GM12878 (cell line): ENCODE results near the gene RASL11A. TPM values are rescaled to one million over a fixed set of nuclear protein-coding genes. Genes with fewer than 3 reads are reported as not detected.

ENCODE experiments used
- ATAC-seq: fragments of 200-7000 bp; cut with Tn5 transposase; 3 replicates; pipeline ENCODE4 v1.9.1; 2020; ENCODE audit warnings: mild to moderate bottlenecking, moderate library complexity
- BruUV-seq: library from RNA; stranded (reverse); fragments of 400-500 nt; replicated peaks from 2 replicates; lab custom pipeline; 2021; lab: Mats Ljungman, UMichigan
- CTCF ChIA-PET: fragments of 300-600 bp; sonication (Branson Sonifier 250); formaldehyde crosslinking; extraction: SDS; loops from one replicate; lab custom pipeline; 2021; ENCODE audit warnings: inconsistent platforms; lab: Yijun Ruan, JAX
- POLR2A ChIA-PET: fragments of 350-600 bp; formaldehyde crosslinking; extraction: SDS; loops from one replicate; lab custom pipeline; 2021; ENCODE audit warnings: inconsistent platforms; lab: Charles Lee
- RAD21 ChIA-PET: fragments of 300-600 bp; sonication (Branson Sonifier 250); formaldehyde crosslinking; loops from one replicate; lab custom pipeline; 2023; ENCODE audit warnings: antibody characterized with exemption; ENCODE audit not compliant: unreplicated experiment; lab: Charles Lee
- SMC1A ChIA-PET: fragments of 300-600 bp; sonication (Branson Sonifier 250); formaldehyde crosslinking; loops from one replicate; lab custom pipeline; 2023; ENCODE audit not compliant: unreplicated experiment, uncharacterized antibody; lab: Charles Lee
- DNase-seq: peaks from one replicate; pipeline ENCODE4 v3.0.0-alpha.2; 2011; ENCODE audit warnings: low read depth, low spot score
- FAIRE-seq: peaks from 3 replicates; lab custom pipeline; 2011; peaks lifted over from hg19 to GRCh38; lab: Jason Lieb, UNC
- H2AFZ ChIP-seq: 2 replicates; pipeline ENCODE4 v1.6.0; 2011; ENCODE audit warnings: low read depth, low read length, control low read depth; ENCODE audit not compliant: control insufficient read depth
- H3K27ac ChIP-seq: 2 replicates; pipeline ENCODE4 v1.5.1; 2011; ENCODE audit warnings: control low read depth; ENCODE audit not compliant: control insufficient read depth, insufficient read depth
- H3K27me3 ChIP-seq, 2 experiments: replicated peaks in 1 of 2; 2 replicates each; pipeline versions ENCODE4 v1.6.0 to v1.6.1; 2011; ENCODE audit warnings: low read length in 1 of 2; ENCODE audit not compliant: control insufficient read depth in 2 of 2, insufficient read depth in 2 of 2
- H3K36me3 ChIP-seq, 2 experiments: 2 replicates each; pipeline ENCODE4 v1.5.1; 2011; ENCODE audit warnings: low read length in 1 of 2; ENCODE audit not compliant: control insufficient read depth in 2 of 2, insufficient read depth in 2 of 2
- H3K4me1 ChIP-seq: 2 replicates; pipeline ENCODE4 v1.6.1; 2011; ENCODE audit warnings: mild to moderate bottlenecking, low read length, moderate library complexity, mixed read lengths; ENCODE audit not compliant: control insufficient read depth, insufficient read depth
- H3K4me2 ChIP-seq: 2 replicates; pipeline ENCODE4 v1.6.0; 2011; ENCODE audit warnings: control low read depth; ENCODE audit not compliant: control insufficient read depth, insufficient read depth
- H3K4me3 ChIP-seq: fragments of 200-600 bp; sonication (generic); 2 replicates; pipeline ENCODE4 v1.5.1; 2016
- H3K79me2 ChIP-seq: 2 replicates; pipeline ENCODE4 v1.6.0; 2011; ENCODE audit warnings: low read length; ENCODE audit not compliant: control insufficient read depth, insufficient read depth
- H3K9ac ChIP-seq: 2 replicates; pipeline ENCODE4 v1.8.0; 2011; ENCODE audit warnings: low read length, control low read depth, mixed read lengths; ENCODE audit not compliant: control insufficient read depth, insufficient read depth
- H3K9me3 ChIP-seq: replicated peaks from 3 replicates; pipeline ENCODE4 v1.5.1; 2011; ENCODE audit warnings: mild to moderate bottlenecking, low read length; ENCODE audit not compliant: control insufficient read depth, insufficient read depth
- H4K20me1 ChIP-seq: 2 replicates; pipeline ENCODE4 v1.6.0; 2011; ENCODE audit not compliant: control insufficient read depth, insufficient read depth
- ATF2 ChIP-seq: IDR thresholded peaks from 2 replicates; pipeline ENCODE4 v1.6.1; 2012; ENCODE audit warnings: low read length, inconsistent platforms
- CTCF ChIP-seq, 3 experiments: IDR thresholded peaks in 2 of 3; conservative IDR thresholded peaks in 1 of 3; 2 replicates each; pipeline ENCODE4 v1.5.1; 2011; ENCODE audit warnings: low read depth in 3 of 3, low read length in 3 of 3, mild to moderate bottlenecking in 3 of 3, control low read depth in 2 of 3, moderate library complexity in 2 of 3, inconsistent platforms in 1 of 3, mixed read lengths in 1 of 3; ENCODE audit not compliant: control insufficient read depth in 2 of 3, insufficient read depth in 1 of 3; ENCODE audit errors: extremely low read depth in 1 of 3
- ELK1 ChIP-seq: IDR thresholded peaks from 2 replicates; pipeline ENCODE4 v1.6.1; 2012; ENCODE audit warnings: low read depth, low read length, improper control_type of control experiment
- GABPA ChIP-seq: IDR thresholded peaks from 2 replicates; pipeline ENCODE4 v1.6.1; 2014; ENCODE audit warnings: antibody characterized with exemption, low read depth, mild to moderate bottlenecking, inconsistent platforms
- MXI1 ChIP-seq: fragments of 150-350 bp; IDR thresholded peaks from 2 replicates; pipeline ENCODE4 v1.6.1; 2011; ENCODE audit warnings: low read depth, mild to moderate bottlenecking, inconsistent platforms, low read length, improper control_type of control experiment
- NBN ChIP-seq: fragments of 450-650 bp; IDR thresholded peaks from 2 replicates; pipeline ENCODE4 v1.6.1; 2016
- NKRF ChIP-seq: fragments of 450-650 bp; conservative IDR thresholded peaks from 2 replicates; pipeline ENCODE4 v1.6.1; 2017; ENCODE audit warnings: mild to moderate bottlenecking, moderate library complexity
- RUNX3 ChIP-seq: IDR thresholded peaks from 2 replicates; pipeline ENCODE4 v1.6.1; 2012; ENCODE audit warnings: low read length, inconsistent platforms
- SIN3A ChIP-seq: IDR thresholded peaks from 2 replicates; pipeline ENCODE4 v1.6.1; 2012; ENCODE audit warnings: low read depth, low read length, improper control_type of control experiment
- SKIL ChIP-seq: fragments of 450-650 bp; IDR thresholded peaks from 2 replicates; pipeline ENCODE4 v1.6.1; 2017; ENCODE audit warnings: mild to moderate bottlenecking, low read depth, inconsistent platforms; ENCODE audit not compliant: poor library complexity, severe bottlenecking
- SP1 ChIP-seq: IDR thresholded peaks from one replicate; pipeline ENCODE4 v1.6.1; 2011; ENCODE audit warnings: low read depth, low read length
- STAT3 ChIP-seq: IDR thresholded peaks from 2 replicates; pipeline ENCODE4 v1.6.1; 2011; ENCODE audit warnings: low read depth, low read length, improper control_type of control experiment
- SUPT20H ChIP-seq: IDR thresholded peaks from 2 replicates; pipeline ENCODE4 v1.6.1; 2011; ENCODE audit warnings: low read depth, mild to moderate bottlenecking, low read length, moderate library complexity, borderline replicate concordance; ENCODE audit not compliant: control insufficient read depth
- TCF7 ChIP-seq: IDR thresholded peaks from 2 replicates; pipeline ENCODE4 v1.6.1; 2014; ENCODE audit warnings: antibody characterized with exemption, borderline replicate concordance
- WRNIP1 ChIP-seq: IDR thresholded peaks from 2 replicates; pipeline ENCODE4 v1.6.1; 2011; ENCODE audit warnings: low read depth, low read length, improper control_type of control experiment, borderline replicate concordance
- ZNF217 ChIP-seq: fragments of 450-650 bp; IDR thresholded peaks from 2 replicates; pipeline ENCODE4 v1.6.1; 2017; ENCODE audit warnings: antibody characterized with exemption, mild to moderate bottlenecking
- ZNF622 ChIP-seq: fragments of 450-650 bp; IDR thresholded peaks from 2 replicates; pipeline ENCODE4 v1.6.1; 2017; ENCODE audit warnings: mild to moderate bottlenecking, inconsistent platforms
- WGBS: methylation state at CpG from one replicate; pipeline ENCODE4 v1.1.6; 2016; ENCODE audit warnings: low lambda C conversion rate; ENCODE audit not compliant: insufficient replicate concordance, insufficient coverage; ENCODE audit errors: missing lambda C conversion rate; 5-methylcytosine and 5-hydroxymethylcytosine counted together
- in situ Hi-C: fragments of 300-500 bp; cut with MboI; formaldehyde crosslinking; loops from 9 replicates; pipeline ENCODE4 v1.14.3; 2018; ENCODE audit warnings: mixed read lengths
- intact Hi-C: fragments of 100-400 bp; cut with micrococcal nuclease; formaldehyde crosslinking; loops from one replicate; pipeline ENCODE4 v1.14.2; 2022; ENCODE audit not compliant: unreplicated experiment
- polyA plus RNA-seq, 11 experiments: library from polyadenylated mRNA; depleted of rRNA in 4 of 11; unstranded in 6 of 11; stranded (reverse) in 5 of 11; fragments of >200 nt; fragmentation: Nextera tagmentation in 4 of 11; fragmentation: Illumina TruSeq in 1 of 11; extraction: Ambion mirVana in 4 of 11; extraction: Trizol in 1 of 11; gene quantifications; 1 replicate in 1 of 11; 2 replicates in 10 of 11; pipeline versions ENCODE4 v1.2.1 to v1.2.3, GENCODE V29; 2011 to 2016; ENCODE audit warnings: inconsistent platforms in 2 of 11, missing spikeins in 2 of 11, low read depth in 1 of 11
- total RNA-seq, 4 experiments: library from RNA; depleted of rRNA in 3 of 4; stranded (reverse); fragments of >200 nt in 3 of 4; fragmentation: Illumina TruSeq in 1 of 4; extraction: Trizol in 1 of 4; gene quantifications; 2 replicates each; pipeline versions ENCODE4 v1.2.1 to v1.2.3, GENCODE V29; 2013 to 2021

Gene RASL11A
- total and polyA plus RNA-seq, 10 of the 15 experiments (the other 5 are each of a cell fraction or from before 2014, with no cell fraction given) = 0.04 to 1.3 (median 0.41) TPM; not detected in 1

GRCh38 chr13:27263438-27263837 lies 7.2 kb upstream of the RASL11A start:
- POLR2A ChIA-PET = no interaction called here
- WGBS = 27% methylated on average over 2 of the region's 2 CpGs
- Histone ChIP-seq H3K79me2 (no peaks in the 10 kb centered on the region; the same call in 1 of the 2 replicates), H3K4me3 (no peak overlapping the region), H2AFZ (no peak overlapping the region), H3K4me1 (peaks cover 5% of the 10 kb centered on the region; the same call in 1 of the 2 replicates), H3K36me3 (peaks cover 3 to 4% of the 10 kb centered on the region in 2 experiments; a peak in 3 of 4 replicates), H3K27me3 (no peaks in the 10 kb centered on the region), H3K9ac (no peak overlapping the region), H4K20me1 (no peaks in the 10 kb centered on the region), H3K4me2 (no peak overlapping the region), H3K9me3 (no peaks in the 10 kb centered on the region), H3K27ac (no peak overlapping the region)
- BruUV-seq = no TSS peak
- TF ChIP-seq SKIL (no peak), ATF2 (no peak), SUPT20H (no peak), ZNF622 (no peak), RUNX3 (no peak), SIN3A (no peak), SP1 (no peak), ELK1 (no peak), MXI1 (no peak), NKRF (no peak), CTCF (IDR thresholded peaks at IDR 0.05 in 2 of 3, conservative IDR thresholded peaks at IDR 0.05 in 1 of 3; ENCODE audit: control insufficient read depth in 2 of 3, extremely low read depth in 1 of 3, insufficient read depth in 1 of 3, low read depth in 3 of 3, low read length in 3 of 3) (no peak), GABPA (no peak), ZNF217 (no peak), TCF7 (no peak), WRNIP1 (no peak), NBN (no peak), STAT3 (no peak)
- RAD21 ChIA-PET = interaction anchor here (1.2 kb wide), 1 partner anchor 23 kb away, joined by 6 read pairs; no protein-coding TSS in a partner anchor
- in situ Hi-C loops (no loop called here), intact Hi-C loops (no loop called here)
- SMC1A ChIA-PET = interaction anchor here (1.3 to 1.5 kb wide), 2 partner anchors 10 to 16 kb away, joined by 4 to 5 read pairs; no protein-coding TSS in a partner anchor
- FAIRE-seq (no peak), ATAC-seq (no peak), DNase-seq (no peak)
- CTCF ChIA-PET = interaction anchor here (0.6 kb wide), 1 partner anchor 680 kb away, joined by 3 read pairs; no protein-coding TSS in a partner anchor
